HL-60 (cell line): Measurements from ENCODE around the gene CC2D1B.

Experiments used
- DNase-seq, 2 experiments: peaks; one replicate each; pipeline ENCODE4 v3.0.0-alpha.2; 2010 to 2020; ENCODE audit warnings: low read depth in 1 of 2, low spot score in 1 of 2
- H3K27ac ChIP-seq: fragments of 250-450 bp; sonication (Bioruptor Pico); replicated peaks from 2 replicates; pipeline ENCODE4 v1.5.1; 2020; ENCODE audit warnings: mild to moderate bottlenecking, moderate library complexity
- H3K27me3 ChIP-seq: fragments of 250-450 bp; sonication (Bioruptor Pico); 2 replicates; pipeline ENCODE4 v1.5.1; 2021; ENCODE audit warnings: mild to moderate bottlenecking, moderate library complexity; ENCODE audit not compliant: insufficient read depth, poor library complexity, severe bottlenecking
- H3K4me3 ChIP-seq: replicated peaks from 2 replicates; pipeline ENCODE4 v1.5.1; 2011; ENCODE audit warnings: mild to moderate bottlenecking, control low read depth, low read length; ENCODE audit not compliant: insufficient read depth
- CTCF ChIP-seq: IDR thresholded peaks from one replicate; pipeline ENCODE4 v1.5.1; 2011; ENCODE audit warnings: low read length, control low read depth, inconsistent platforms; ENCODE audit not compliant: insufficient read depth
- GABPA ChIP-seq: IDR thresholded peaks from 2 replicates; pipeline ENCODE4 v1.6.1; 2012; ENCODE audit warnings: low read depth
- POLR2AphosphoS5 ChIP-seq: IDR thresholded peaks from 2 replicates; pipeline ENCODE4 v1.6.1; 2012; ENCODE audit warnings: low read depth
- SPI1 ChIP-seq: IDR thresholded peaks from 2 replicates; pipeline ENCODE4 v1.6.1; 2012; ENCODE audit warnings: low read depth, mild to moderate bottlenecking, borderline replicate concordance
- long read RNA-seq: library from polyadenylated mRNA; unstranded; transcript quantifications from one replicate; pipeline ENCODE4 v2.0.0, GENCODE V29; 2020
- TF ChIP-seq, protein P1 (sequence below): IDR thresholded peaks from 2 replicates; pipeline ENCODE4 v1.6.1; 2012; ENCODE audit warnings: low read depth; ENCODE audit not compliant: insufficient replicate concordance

CC2D1B gene
- long read RNA-seq, transcript CC2D1B-201 (25 exons, 3,377 nt) = major isoform, 11 of 27 reads
- long read RNA-seq, partial matches to known transcripts = 2 of 27 reads
- long read RNA-seq, other reads (novel, unspliced or antisense) = 14 of 27 reads

DNA sequence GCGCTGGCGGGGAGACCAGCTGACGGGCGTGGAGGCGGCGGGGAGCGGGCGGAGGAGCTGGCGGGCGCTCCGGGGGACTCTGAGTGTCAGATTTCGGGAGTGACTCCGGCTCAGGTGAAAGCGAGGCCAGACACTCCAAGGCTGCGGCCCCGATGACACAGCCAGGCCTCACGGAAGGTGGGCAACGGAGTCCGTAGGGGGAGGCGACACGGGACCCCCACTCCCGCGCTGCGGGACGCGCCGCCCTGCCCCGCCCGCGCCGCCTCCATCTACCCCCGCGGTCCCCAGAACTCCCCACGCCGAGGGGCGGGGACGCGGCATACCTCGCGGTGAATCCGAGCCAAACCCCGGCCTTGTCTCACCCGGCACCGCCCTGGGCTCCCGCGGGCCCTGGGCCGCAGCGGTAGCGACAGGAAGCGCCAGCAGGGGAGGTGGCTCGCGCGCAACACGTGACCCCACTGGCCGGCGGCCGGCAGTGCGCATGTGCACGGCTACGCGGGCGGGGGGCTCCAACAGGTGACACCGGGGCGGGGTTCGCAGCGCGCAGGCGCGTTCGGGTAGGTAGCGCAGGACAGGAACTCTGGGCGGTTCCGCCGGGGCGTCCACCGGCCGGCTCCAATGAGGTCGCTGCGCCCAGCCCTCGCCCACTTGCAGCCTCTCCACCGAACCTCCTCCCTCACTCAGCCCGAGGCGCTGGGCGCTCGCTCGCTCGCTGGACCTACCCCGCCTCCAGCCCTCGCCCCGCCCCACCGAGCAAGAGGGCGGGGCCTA is at the start of gene CC2D1B:
Gene CC2D1B, minus strand, starts transcription at position 460 of the 771 bp plus-strand sequence. CDS start 1,585 bp downstream, outside the sequence.
- TF ChIP-seq POLR2AphosphoS5 = peak; percentile 80; the same call in 1 of the 2 replicates
- TF ChIP-seq SPI1 = peak; percentile 18; the same call in 1 of the 2 replicates
- no peak for TF ChIP-seq GABPA
- Histone ChIP-seq H3K4me3 (peak within 1 kb of the TSS; percentile 93), H3K27ac (peak within 1 kb of the TSS; percentile 82), H3K27me3 (no peaks in the 10 kb centered on the region)
- DNase-seq = peak; percentile 98 to 99

- TF ChIP-seq SPI1 (no peak), POLR2AphosphoS5 (no peak), CTCF (no peak), GABPA (no peak)
- TF ChIP-seq, protein P1, sequence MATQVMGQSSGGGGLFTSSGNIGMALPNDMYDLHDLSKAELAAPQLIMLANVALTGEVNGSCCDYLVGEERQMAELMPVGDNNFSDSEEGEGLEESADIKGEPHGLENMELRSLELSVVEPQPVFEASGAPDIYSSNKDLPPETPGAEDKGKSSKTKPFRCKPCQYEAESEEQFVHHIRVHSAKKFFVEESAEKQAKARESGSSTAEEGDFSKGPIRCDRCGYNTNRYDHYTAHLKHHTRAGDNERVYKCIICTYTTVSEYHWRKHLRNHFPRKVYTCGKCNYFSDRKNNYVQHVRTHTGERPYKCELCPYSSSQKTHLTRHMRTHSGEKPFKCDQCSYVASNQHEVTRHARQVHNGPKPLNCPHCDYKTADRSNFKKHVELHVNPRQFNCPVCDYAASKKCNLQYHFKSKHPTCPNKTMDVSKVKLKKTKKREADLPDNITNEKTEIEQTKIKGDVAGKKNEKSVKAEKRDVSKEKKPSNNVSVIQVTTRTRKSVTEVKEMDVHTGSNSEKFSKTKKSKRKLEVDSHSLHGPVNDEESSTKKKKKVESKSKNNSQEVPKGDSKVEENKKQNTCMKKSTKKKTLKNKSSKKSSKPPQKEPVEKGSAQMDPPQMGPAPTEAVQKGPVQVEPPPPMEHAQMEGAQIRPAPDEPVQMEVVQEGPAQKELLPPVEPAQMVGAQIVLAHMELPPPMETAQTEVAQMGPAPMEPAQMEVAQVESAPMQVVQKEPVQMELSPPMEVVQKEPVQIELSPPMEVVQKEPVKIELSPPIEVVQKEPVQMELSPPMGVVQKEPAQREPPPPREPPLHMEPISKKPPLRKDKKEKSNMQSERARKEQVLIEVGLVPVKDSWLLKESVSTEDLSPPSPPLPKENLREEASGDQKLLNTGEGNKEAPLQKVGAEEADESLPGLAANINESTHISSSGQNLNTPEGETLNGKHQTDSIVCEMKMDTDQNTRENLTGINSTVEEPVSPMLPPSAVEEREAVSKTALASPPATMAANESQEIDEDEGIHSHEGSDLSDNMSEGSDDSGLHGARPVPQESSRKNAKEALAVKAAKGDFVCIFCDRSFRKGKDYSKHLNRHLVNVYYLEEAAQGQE = no peak
- Histone ChIP-seq H3K27ac (no peak overlapping the region), H3K27me3 (no peaks in the 10 kb centered on the region), H3K4me3 (no peak overlapping the region)
- DNase-seq = no peak
Observed at GRCh38 chr1:52414942-52415341, 48.9 kb upstream of the CC2D1B start.

GRCh38 chr1:52413410-52413989 is 47.5 kb upstream of the CC2D1B start:
- Histone ChIP-seq H3K27me3 (no peaks in the 10 kb centered on the region), H3K27ac (no peak overlapping the region), H3K4me3 (no peak overlapping the region)
- no peak for DNase-seq
- no peak for TF ChIP-seq POLR2AphosphoS5
- TF ChIP-seq GABPA = no peak
- no peak for TF ChIP-seq CTCF

GRCh38 chr1:52404975-52405338 is 39.0 kb upstream of the CC2D1B start:
- Histone ChIP-seq H3K4me3 (peak overlapping the region; percentile 88), H3K27ac (peak overlapping the region; percentile 94), H3K27me3 (no peaks in the 10 kb centered on the region)
- DNase-seq = no peak
- TF ChIP-seq GABPA (no peak), CTCF (no peak), POLR2AphosphoS5 (no peak), SPI1 (no peak)
- TF ChIP-seq, protein P1 = no peak
